IgD-negative memory B cell (primary cell): ENCODE data around the gene CLIC1. TPM values are rescaled to one million over a fixed set of nuclear protein-coding genes. Genes with fewer than 3 reads are reported as not detected.

Experiments
- H3K27ac Mint-ChIP-seq, 3 donors: one replicate each; pipeline ENCODE4 v1.8.0; 2020 to 2022; ENCODE audit warnings: mild to moderate bottlenecking in 3 of 3, mixed read lengths in 3 of 3, moderate library complexity in 1 of 3
- H3K27me3 Mint-ChIP-seq: one replicate; pipeline ENCODE4 v1.8.0; 2021; ENCODE audit warnings: mixed read lengths
- H3K36me3 Mint-ChIP-seq: one replicate; pipeline ENCODE4 v1.8.0; 2020; ENCODE audit warnings: mild to moderate bottlenecking, mixed read lengths
- H3K4me1 Mint-ChIP-seq, 3 donors: one replicate each; pipeline ENCODE4 v1.8.0; 2020 to 2022; ENCODE audit warnings: mixed read lengths in 3 of 3, mild to moderate bottlenecking in 1 of 3
- H3K4me3 Mint-ChIP-seq, 4 donors: one replicate each; pipeline ENCODE4 v1.8.0; 2020 to 2022; ENCODE audit warnings: mild to moderate bottlenecking in 4 of 4, mixed read lengths in 4 of 4, moderate library complexity in 3 of 4
- H3K9me3 Mint-ChIP-seq, 3 donors: one replicate each; pipeline ENCODE4 v1.8.0; 2020 to 2021; ENCODE audit warnings: mixed read lengths in 3 of 3, mild to moderate bottlenecking in 1 of 3
- polyA plus RNA-seq: library from polyadenylated mRNA; unstranded; fragments of 300-500 nt; fragmentation: Illumina TruSeq; gene quantifications from one replicate; pipeline ENCODE4 v1.2.3, GENCODE V29; 2021

Gene CLIC1
- polyA plus RNA-seq, 1 donor from 2014 or later = 861 TPM

GRCh38 chr6:31723980-31724691 lies 12.2 kb downstream of the CLIC1 start:
- Mint-ChIP-seq H3K27me3 (no peaks in the 10 kb centered on the region), H3K27ac (no peak overlapping the region), H3K4me1 (peaks cover 21 to 33% (median 33%) of the 10 kb centered on the region in 3 donors), H3K36me3 (peaks cover 20% of the 10 kb centered on the region), H3K4me3 (no peak overlapping the region), H3K9me3 (no peaks in the 10 kb centered on the region)

- peaks cover 18 to 30% (median 26%) of the 10 kb centered on the region in 3 donors for H3K4me1 Mint-ChIP-seq
Observed at GRCh38 chr6:31723245-31723979, 12.9 kb downstream of the CLIC1 start, which contains the start of gene MPIG6B. Gene MPIG6B, plus strand, starts transcription at chr6:31723373. Its CDS starts 11 bp downstream, at chr6:31723384.

GRCh38 chr6:31722173-31722572 lies 14.2 kb downstream of the CLIC1 start:
- no peak overlapping the region for H3K27ac Mint-ChIP-seq
- peaks cover 12 to 24% (median 17%) of the 10 kb centered on the region in 3 donors for H3K4me1 Mint-ChIP-seq
- no peaks in the 10 kb centered on the region for H3K9me3 Mint-ChIP-seq
- no peaks in the 10 kb centered on the region for H3K27me3 Mint-ChIP-seq
- H3K4me3 Mint-ChIP-seq = no peak overlapping the region
- H3K36me3 Mint-ChIP-seq = peaks cover 15% of the 10 kb centered on the region

More at GRCh38 chr6:31723245-31723979, 12.9 kb downstream of the CLIC1 start, which contains the start of gene MPIG6B:
- H3K27ac Mint-ChIP-seq = peak within 1 kb of the TSS in 2 of 3 donors; percentile 31 to 57
- no peaks in the 10 kb centered on the region for H3K9me3 Mint-ChIP-seq
- peak within 1 kb of the TSS in 2 of 4 donors; percentile 17 to 48 for H3K4me3 Mint-ChIP-seq
- H3K27me3 Mint-ChIP-seq = no peaks in the 10 kb centered on the region
- peaks cover 20% of the 10 kb centered on the region for H3K36me3 Mint-ChIP-seq

- H3K27ac Mint-ChIP-seq = peak within 1 kb of the TSS in 1 of 3 donors; percentile 85
- H3K27me3 Mint-ChIP-seq = no peaks in the 10 kb centered on the region
- H3K4me3 Mint-ChIP-seq = no peak within 1 kb of the TSS
Observed at GRCh38 chr6:31721351-31722020, 14.8 kb downstream of the CLIC1 start, which contains the start of gene LY6G6C. Gene LY6G6C, minus strand, starts transcription at chr6:31721746. Its CDS starts 67 bp downstream, at chr6:31721679.

GRCh38 chr6:31720196-31720770 lies 16.0 kb downstream of the CLIC1 start:
- Mint-ChIP-seq H3K27me3 (no peaks in the 10 kb centered on the region), H3K9me3 (no peaks in the 10 kb centered on the region), H3K27ac (peak overlapping the region in 1 of 3 donors; percentile 14), H3K4me1 (peaks cover 0 to 10% (median 2%) of the 10 kb centered on the region in 3 donors), H3K36me3 (peaks cover 4% of the 10 kb centered on the region), H3K4me3 (peak overlapping the region in 1 of 4 donors; percentile 68)

More at GRCh38 chr6:31721351-31722020, 14.8 kb downstream of the CLIC1 start, which contains the start of gene LY6G6C:
- peaks cover 11% of the 10 kb centered on the region for H3K36me3 Mint-ChIP-seq
- no peaks in the 10 kb centered on the region for H3K9me3 Mint-ChIP-seq
- peaks cover 7 to 17% (median 10%) of the 10 kb centered on the region in 3 donors for H3K4me1 Mint-ChIP-seq

GRCh38 chr6:31719001-31719400 lies 17.3 kb downstream of the CLIC1 start:
- peaks cover 0 to 7% (median 2%) of the 10 kb centered on the region in 3 donors for H3K4me1 Mint-ChIP-seq
- H3K27ac Mint-ChIP-seq = no peak overlapping the region
- no peaks in the 10 kb centered on the region for H3K9me3 Mint-ChIP-seq
- no peak overlapping the region for H3K4me3 Mint-ChIP-seq
- no peaks in the 10 kb centered on the region for H3K27me3 Mint-ChIP-seq
- H3K36me3 Mint-ChIP-seq = no peaks in the 10 kb centered on the region

GRCh38 chr6:31718265-31718664 lies 18.1 kb downstream of the CLIC1 start:
- H3K36me3 Mint-ChIP-seq = no peaks in the 10 kb centered on the region
- H3K4me1 Mint-ChIP-seq = peaks cover 0 to 8% (median under 1%) of the 10 kb centered on the region in 3 donors
- no peaks in the 10 kb centered on the region for H3K27me3 Mint-ChIP-seq

GRCh38 chr6:31717499-31718222 lies 18.7 kb downstream of the CLIC1 start:
- no peaks in the 10 kb centered on the region for H3K36me3 Mint-ChIP-seq
- H3K27me3 Mint-ChIP-seq = no peaks in the 10 kb centered on the region
- no peaks in the 10 kb centered on the region for H3K9me3 Mint-ChIP-seq
- no peak overlapping the region for H3K4me3 Mint-ChIP-seq
- peaks cover 0 to 7% (median under 1%) of the 10 kb centered on the region in 3 donors for H3K4me1 Mint-ChIP-seq
- H3K27ac Mint-ChIP-seq = no peak overlapping the region

More at GRCh38 chr6:31718265-31718664, 18.1 kb downstream of the CLIC1 start:
- Mint-ChIP-seq H3K4me3 (no peak overlapping the region), H3K27ac (no peak overlapping the region), H3K9me3 (no peaks in the 10 kb centered on the region)

- H3K4me3 Mint-ChIP-seq = no peak within 1 kb of the TSS
Observed at GRCh38 chr6:31715022-31715958, 21.0 kb downstream of the CLIC1 start, which contains the start of gene LY6G6D. Gene LY6G6D, plus strand, starts transcription at chr6:31715348. Its CDS starts 8 bp downstream, at chr6:31715356.

GRCh38 chr6:31713991-31714684 lies 22.2 kb downstream of the CLIC1 start:
- peaks cover 3% of the 10 kb centered on the region for H3K36me3 Mint-ChIP-seq
- H3K4me1 Mint-ChIP-seq = peaks cover 9 to 19% (median 18%) of the 10 kb centered on the region in 3 donors
- no peaks in the 10 kb centered on the region for H3K9me3 Mint-ChIP-seq
- H3K4me3 Mint-ChIP-seq = no peak overlapping the region
- no peak overlapping the region for H3K27ac Mint-ChIP-seq
- H3K27me3 Mint-ChIP-seq = peaks cover 6% of the 10 kb centered on the region

More at GRCh38 chr6:31715022-31715958, 21.0 kb downstream of the CLIC1 start, which contains the start of gene LY6G6D:
- Mint-ChIP-seq H3K27ac (no peak within 1 kb of the TSS), H3K4me1 (peaks cover 9 to 19% (median 18%) of the 10 kb centered on the region in 3 donors), H3K27me3 (peaks cover 6% of the 10 kb centered on the region), H3K36me3 (peaks cover 3% of the 10 kb centered on the region), H3K9me3 (no peaks in the 10 kb centered on the region)

GRCh38 chr6:31713465-31713864 lies 22.9 kb downstream of the CLIC1 start:
- H3K27ac Mint-ChIP-seq = peak overlapping the region in 1 of 3 donors; percentile 83
- H3K4me3 Mint-ChIP-seq = peak overlapping the region in 1 of 4 donors; percentile 57
- no peaks in the 10 kb centered on the region for H3K9me3 Mint-ChIP-seq
- H3K36me3 Mint-ChIP-seq = peaks cover 3% of the 10 kb centered on the region
- H3K27me3 Mint-ChIP-seq = peaks cover 6% of the 10 kb centered on the region
- H3K4me1 Mint-ChIP-seq = peaks cover 9 to 18% (median 16%) of the 10 kb centered on the region in 3 donors

GRCh38 chr6:31712296-31712695 lies 24.0 kb downstream of the CLIC1 start:
- Mint-ChIP-seq H3K4me1 (peaks cover 9 to 18% (median 16%) of the 10 kb centered on the region in 3 donors), H3K4me3 (no peak overlapping the region), H3K27me3 (peaks cover 8% of the 10 kb centered on the region), H3K9me3 (no peaks in the 10 kb centered on the region), H3K27ac (peak overlapping the region in 2 of 3 donors; percentile 5 to 83), H3K36me3 (peaks cover 3% of the 10 kb centered on the region)
